ENCODE data around the gene PLXNB2. TPM values are rescaled to one million over a fixed set of nuclear protein-coding genes. Genes with fewer than 3 reads are reported as not detected.

PLXNB2 gene
- total and polyA plus RNA-seq, 4 experiments from 2014 or later = 0.40 to 4.6 (median 2.8) TPM; not detected in 1

GRCh38 chr22:50302564-50302963, 4.9 kb downstream of the PLXNB2 start:
- no peaks in the 10 kb centered on the region for H3K27me3 ChIP-seq (ENCODE audit: insufficient read depth, low read length)
- Mint-ChIP-seq H3K4me1 (peaks cover 2 to 10% (median 4%) of the 10 kb centered on the region in 4 donors), H3K36me3 (no peaks in the 10 kb centered on the region), H3K9me3 (no peaks in the 10 kb centered on the region), H3K4me3 (no peak overlapping the region), H3K27ac (no peak overlapping the region), H3K27me3 (peaks cover 10 to 11% of the 10 kb centered on the region in 2 donors)
- no peak for DNase-seq
- H3K27ac ChIP-seq (ENCODE audit: low read depth, low read length) = no peak overlapping the region
- no peaks in the 10 kb centered on the region for H3K9me3 ChIP-seq (ENCODE audit: control insufficient read depth in 1 of 2, low read length in 2 of 2)
- intact Hi-C loops (cut with micrococcal nuclease) = no loop called here
- peaks cover 5% of the 10 kb centered on the region for H3K4me1 ChIP-seq (ENCODE audit: insufficient read depth, low read length)
- no peak overlapping the region for H3K4me3 ChIP-seq (ENCODE audit: low read length in 2 of 2)
- ChIA-PET POLR2A (ENCODE audit: partially characterized antibody) (interaction anchor here (1.4 kb wide), 1 partner anchor 12 kb away, joined by 4 read pairs; no protein-coding TSS in a partner anchor), CTCF (ENCODE audit: partially characterized antibody) (interaction anchor here (1.3 kb wide), 1 partner anchor 39 kb away, joined by 3 read pairs; no protein-coding TSS in a partner anchor)
- no peaks in the 10 kb centered on the region for H3K36me3 ChIP-seq (ENCODE audit: insufficient read depth, low read length)

GRCh38 chr22:50302041-50302541, 5.4 kb downstream of the PLXNB2 start:
- Histone ChIP-seq H3K9me3 (ENCODE audit: control insufficient read depth in 1 of 2, low read length in 2 of 2) (no peaks in the 10 kb centered on the region), H3K27me3 (ENCODE audit: insufficient read depth, low read length) (no peaks in the 10 kb centered on the region), H3K4me3 (ENCODE audit: low read length in 2 of 2) (no peak overlapping the region), H3K27ac (ENCODE audit: low read depth, low read length) (no peak overlapping the region), H3K4me1 (ENCODE audit: insufficient read depth, low read length) (peaks cover 5% of the 10 kb centered on the region), H3K36me3 (ENCODE audit: insufficient read depth, low read length) (no peaks in the 10 kb centered on the region)
- no peak overlapping the region for H3K27ac Mint-ChIP-seq
- intact Hi-C loops (cut with micrococcal nuclease) = no loop called here
- peaks cover 2 to 10% (median 4%) of the 10 kb centered on the region in 4 donors for H3K4me1 Mint-ChIP-seq
- no peak overlapping the region for H3K4me3 Mint-ChIP-seq
- ChIA-PET POLR2A (ENCODE audit: partially characterized antibody) (interaction anchor here (1.4 kb wide), 1 partner anchor 12 kb away, joined by 4 read pairs; no protein-coding TSS in a partner anchor), CTCF (ENCODE audit: partially characterized antibody) (interaction anchor here (1.3 kb wide), 1 partner anchor 40 kb away, joined by 3 read pairs; no protein-coding TSS in a partner anchor)
- H3K36me3 Mint-ChIP-seq = no peaks in the 10 kb centered on the region
- DNase-seq = no peak
- H3K9me3 Mint-ChIP-seq = no peaks in the 10 kb centered on the region
- peaks cover 13 to 14% of the 10 kb centered on the region in 2 donors for H3K27me3 Mint-ChIP-seq

- Histone ChIP-seq H3K4me3 (ENCODE audit: low read length in 2 of 2) (no peak overlapping the region), H3K27me3 (ENCODE audit: insufficient read depth, low read length) (no peaks in the 10 kb centered on the region), H3K4me1 (ENCODE audit: insufficient read depth, low read length) (peaks cover under 1% of the 10 kb centered on the region), H3K27ac (ENCODE audit: low read depth, low read length) (no peak overlapping the region), H3K36me3 (ENCODE audit: insufficient read depth, low read length) (no peaks in the 10 kb centered on the region), H3K9me3 (ENCODE audit: control insufficient read depth in 1 of 2, low read length in 2 of 2) (no peaks in the 10 kb centered on the region)
- ChIA-PET POLR2A (ENCODE audit: partially characterized antibody) (no interaction called here), CTCF (ENCODE audit: partially characterized antibody) (no interaction called here)
- peaks cover 13 to 14% of the 10 kb centered on the region in 2 donors for H3K27me3 Mint-ChIP-seq
- H3K9me3 Mint-ChIP-seq = no peaks in the 10 kb centered on the region
- no peak overlapping the region for H3K27ac Mint-ChIP-seq
- H3K4me1 Mint-ChIP-seq = peaks cover 2 to 10% (median 4%) of the 10 kb centered on the region in 4 donors
- intact Hi-C loops (cut with micrococcal nuclease) = no loop called here
- H3K4me3 Mint-ChIP-seq = no peak overlapping the region
- no peaks in the 10 kb centered on the region for H3K36me3 Mint-ChIP-seq
- DNase-seq = no peak
Observed at GRCh38 chr22:50301581-50301991, 5.9 kb downstream of the PLXNB2 start.

GRCh38 chr22:50300620-50301257, 6.7 kb downstream of the PLXNB2 start:
- no peaks in the 10 kb centered on the region for H3K9me3 ChIP-seq (ENCODE audit: control insufficient read depth in 1 of 2, low read length in 2 of 2)
- H3K4me1 ChIP-seq (ENCODE audit: insufficient read depth, low read length) = no peaks in the 10 kb centered on the region
- H3K27ac ChIP-seq (ENCODE audit: low read depth, low read length) = no peak overlapping the region
- H3K27ac Mint-ChIP-seq = no peak overlapping the region
- H3K36me3 Mint-ChIP-seq = no peaks in the 10 kb centered on the region
- peaks cover 7 to 8% of the 10 kb centered on the region in 2 donors for H3K27me3 Mint-ChIP-seq
- CTCF ChIA-PET (ENCODE audit: partially characterized antibody) = no interaction called here
- no peak for DNase-seq
- no peaks in the 10 kb centered on the region for H3K9me3 Mint-ChIP-seq
- intact Hi-C loops (cut with micrococcal nuclease) = no loop called here
- no peak overlapping the region for H3K4me3 ChIP-seq (ENCODE audit: low read length in 2 of 2)
- peaks cover 0 to 4% (median 0%) of the 10 kb centered on the region in 4 donors for H3K4me1 Mint-ChIP-seq
- H3K27me3 ChIP-seq (ENCODE audit: insufficient read depth, low read length) = no peaks in the 10 kb centered on the region
- no peak overlapping the region for H3K4me3 Mint-ChIP-seq
- POLR2A ChIA-PET (ENCODE audit: partially characterized antibody) = no interaction called here
- H3K36me3 ChIP-seq (ENCODE audit: insufficient read depth, low read length) = no peaks in the 10 kb centered on the region

GRCh38 chr22:50299785-50300619, 7.4 kb downstream of the PLXNB2 start:
- Mint-ChIP-seq H3K27me3 (peaks cover 7 to 10% of the 10 kb centered on the region in 2 donors), H3K27ac (no peak overlapping the region), H3K36me3 (no peaks in the 10 kb centered on the region), H3K4me1 (peaks cover 0 to 4% (median 0%) of the 10 kb centered on the region in 4 donors), H3K4me3 (no peak overlapping the region), H3K9me3 (no peaks in the 10 kb centered on the region)
- Histone ChIP-seq H3K27me3 (ENCODE audit: insufficient read depth, low read length) (no peaks in the 10 kb centered on the region), H3K36me3 (ENCODE audit: insufficient read depth, low read length) (no peaks in the 10 kb centered on the region), H3K4me3 (ENCODE audit: low read length in 2 of 2) (no peak overlapping the region), H3K4me1 (ENCODE audit: insufficient read depth, low read length) (no peaks in the 10 kb centered on the region), H3K27ac (ENCODE audit: low read depth, low read length) (no peak overlapping the region), H3K9me3 (ENCODE audit: control insufficient read depth in 1 of 2, low read length in 2 of 2) (no peaks in the 10 kb centered on the region)
- intact Hi-C loops (cut with micrococcal nuclease) = no loop called here
- DNase-seq = no peak
- ChIA-PET CTCF (ENCODE audit: partially characterized antibody) (no interaction called here), POLR2A (ENCODE audit: partially characterized antibody) (no interaction called here)

GRCh38 chr22:50298937-50299784, 8.3 kb downstream of the PLXNB2 start:
- H3K4me3 Mint-ChIP-seq = no peak overlapping the region
- peaks cover 0 to 2% (median 0%) of the 10 kb centered on the region in 4 donors for H3K4me1 Mint-ChIP-seq
- no peaks in the 10 kb centered on the region for H3K36me3 Mint-ChIP-seq
- H3K36me3 ChIP-seq (ENCODE audit: insufficient read depth, low read length) = no peaks in the 10 kb centered on the region
- CTCF ChIA-PET (ENCODE audit: partially characterized antibody) = no interaction called here
- intact Hi-C loops (cut with micrococcal nuclease) = no loop called here
- H3K4me1 ChIP-seq (ENCODE audit: insufficient read depth, low read length) = no peaks in the 10 kb centered on the region
- H3K27ac Mint-ChIP-seq = no peak overlapping the region
- POLR2A ChIA-PET (ENCODE audit: partially characterized antibody) = no interaction called here
- no peaks in the 10 kb centered on the region for H3K9me3 Mint-ChIP-seq
- DNase-seq = no peak
- no peaks in the 10 kb centered on the region for H3K27me3 ChIP-seq (ENCODE audit: insufficient read depth, low read length)
- H3K27ac ChIP-seq (ENCODE audit: low read depth, low read length) = no peak overlapping the region
- no peaks in the 10 kb centered on the region for H3K9me3 ChIP-seq (ENCODE audit: control insufficient read depth in 1 of 2, low read length in 2 of 2)
- H3K27me3 Mint-ChIP-seq = peaks cover 5 to 10% of the 10 kb centered on the region in 2 donors
- H3K4me3 ChIP-seq (ENCODE audit: low read length in 2 of 2) = no peak overlapping the region

- Histone ChIP-seq H3K27ac (ENCODE audit: low read depth, low read length) (no peak overlapping the region), H3K36me3 (ENCODE audit: insufficient read depth, low read length) (no peaks in the 10 kb centered on the region), H3K27me3 (ENCODE audit: insufficient read depth, low read length) (no peaks in the 10 kb centered on the region), H3K9me3 (ENCODE audit: control insufficient read depth in 1 of 2, low read length in 2 of 2) (no peaks in the 10 kb centered on the region), H3K4me1 (ENCODE audit: insufficient read depth, low read length) (no peaks in the 10 kb centered on the region), H3K4me3 (ENCODE audit: low read length in 2 of 2) (no peak overlapping the region)
- intact Hi-C loops (cut with micrococcal nuclease) = no loop called here
- Mint-ChIP-seq H3K27ac (no peak overlapping the region), H3K36me3 (no peaks in the 10 kb centered on the region), H3K9me3 (no peaks in the 10 kb centered on the region), H3K4me3 (no peak overlapping the region), H3K27me3 (peaks cover 5 to 10% of the 10 kb centered on the region in 2 donors), H3K4me1 (no peaks in the 10 kb centered on the region)
- ChIA-PET CTCF (ENCODE audit: partially characterized antibody) (no interaction called here), POLR2A (ENCODE audit: partially characterized antibody) (no interaction called here)
- DNase-seq = no peak
Observed at GRCh38 chr22:50298266-50298637, 9.2 kb downstream of the PLXNB2 start.

Data from CD4-positive, alpha-beta memory T cell (primary cell).